HL-60 (cell line): ENCODE results near the gene AQP2.

Experiments
- DNase-seq, 2 experiments: peaks; one replicate each; pipeline ENCODE4 v3.0.0-alpha.2; 2010 to 2020; ENCODE audit warnings: low read depth in 1 of 2, low spot score in 1 of 2
- H3K27ac ChIP-seq: fragments of 250-450 bp; sonication (Bioruptor Pico); replicated peaks from 2 replicates; pipeline ENCODE4 v1.5.1; 2020; ENCODE audit warnings: mild to moderate bottlenecking, moderate library complexity
- H3K27me3 ChIP-seq: fragments of 250-450 bp; sonication (Bioruptor Pico); 2 replicates; pipeline ENCODE4 v1.5.1; 2021; ENCODE audit warnings: mild to moderate bottlenecking, moderate library complexity; ENCODE audit not compliant: insufficient read depth, poor library complexity, severe bottlenecking
- H3K4me3 ChIP-seq: replicated peaks from 2 replicates; pipeline ENCODE4 v1.5.1; 2011; ENCODE audit warnings: mild to moderate bottlenecking, control low read depth, low read length; ENCODE audit not compliant: insufficient read depth
- GABPA ChIP-seq: IDR thresholded peaks from 2 replicates; pipeline ENCODE4 v1.6.1; 2012; ENCODE audit warnings: low read depth
- POLR2AphosphoS5 ChIP-seq: IDR thresholded peaks from 2 replicates; pipeline ENCODE4 v1.6.1; 2012; ENCODE audit warnings: low read depth
- SPI1 ChIP-seq: IDR thresholded peaks from 2 replicates; pipeline ENCODE4 v1.6.1; 2012; ENCODE audit warnings: low read depth, mild to moderate bottlenecking, borderline replicate concordance
- TF ChIP-seq, protein P1 (sequence below): IDR thresholded peaks from one replicate; pipeline ENCODE4 v1.5.1; 2011; ENCODE audit warnings: low read length, control low read depth, inconsistent platforms; ENCODE audit not compliant: insufficient read depth
- TF ChIP-seq, protein P2 (sequence below): IDR thresholded peaks from 2 replicates; pipeline ENCODE4 v1.6.1; 2012; ENCODE audit warnings: low read depth; ENCODE audit not compliant: insufficient replicate concordance

Gene AQP2

DNA sequence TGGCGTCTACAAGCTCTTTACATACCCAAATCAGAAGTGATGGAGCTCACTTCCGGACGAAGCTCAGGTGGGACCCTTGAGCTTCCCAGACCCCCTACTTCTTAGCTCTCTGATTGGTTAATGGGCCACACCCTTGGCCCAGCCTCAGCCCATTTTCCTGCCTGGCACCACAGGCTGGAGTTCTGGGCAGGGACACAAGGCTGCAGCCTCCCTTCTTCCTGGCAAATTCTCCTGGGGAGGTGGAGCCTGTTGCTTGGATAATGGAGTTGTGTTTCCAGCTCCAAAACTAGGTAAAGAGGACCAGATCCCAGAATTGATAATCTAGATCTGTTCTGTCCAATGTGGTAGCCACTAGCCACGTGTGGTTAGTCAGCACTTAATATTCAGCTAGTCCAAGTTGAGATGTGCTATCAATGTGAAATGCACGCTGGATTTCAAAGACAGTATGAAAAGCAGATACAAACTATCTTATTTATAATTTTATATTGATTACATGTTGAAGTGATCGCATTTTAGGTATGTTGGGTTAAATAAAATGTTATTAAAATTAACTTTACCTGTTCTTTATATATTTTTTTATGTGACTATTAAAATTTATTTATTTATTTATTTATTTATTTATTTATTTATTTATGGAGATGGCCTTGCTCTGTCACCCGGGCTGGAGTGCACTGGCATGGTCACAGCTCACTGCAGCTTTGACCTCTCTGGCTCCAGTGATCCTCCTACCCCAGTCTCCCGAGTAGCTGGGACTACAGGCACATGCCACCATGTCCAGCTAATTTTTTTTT lies 34.2 kb upstream of the AQP2 start:
- H3K4me3 ChIP-seq = no peak overlapping the region
- DNase-seq = no peak
- no peak for TF ChIP-seq POLR2AphosphoS5
- no peaks in the 10 kb centered on the region for H3K27me3 ChIP-seq
- no peak overlapping the region for H3K27ac ChIP-seq

DNA sequence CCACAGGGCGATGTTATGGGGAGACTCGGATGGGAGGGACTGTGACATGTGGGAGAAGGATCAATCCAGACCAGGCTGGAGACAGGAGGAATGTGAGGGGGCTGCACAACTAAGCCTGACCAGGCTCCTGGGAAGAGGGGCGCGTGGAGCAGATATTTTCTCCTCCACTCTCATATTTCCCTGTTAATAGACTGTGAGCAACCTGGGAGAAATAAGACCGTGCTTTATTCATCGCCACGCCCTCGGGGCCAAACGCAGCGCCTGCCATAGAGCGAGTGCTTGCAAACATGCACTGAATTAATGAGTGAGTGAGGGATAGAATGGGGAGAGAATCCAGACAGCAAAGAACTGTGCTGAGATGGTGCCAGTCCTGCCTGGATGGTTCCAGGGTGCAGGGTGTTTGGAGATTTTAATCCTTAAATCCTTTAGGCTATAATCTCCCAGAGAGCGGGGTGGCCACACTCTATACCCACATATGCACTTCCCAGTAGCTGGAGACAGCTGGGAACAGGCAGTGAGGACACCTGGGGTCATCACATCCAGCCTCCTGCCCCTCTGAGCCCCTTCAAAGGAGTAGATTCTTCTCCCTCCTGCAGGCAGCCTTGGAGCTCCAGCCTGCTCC lies 33.3 kb upstream of the AQP2 start:
- no peak for DNase-seq
- TF ChIP-seq SPI1 = no peak
- no peak for TF ChIP-seq POLR2AphosphoS5
- H3K27ac ChIP-seq = no peak overlapping the region
- no peak overlapping the region for H3K4me3 ChIP-seq
- no peaks in the 10 kb centered on the region for H3K27me3 ChIP-seq

DNA sequence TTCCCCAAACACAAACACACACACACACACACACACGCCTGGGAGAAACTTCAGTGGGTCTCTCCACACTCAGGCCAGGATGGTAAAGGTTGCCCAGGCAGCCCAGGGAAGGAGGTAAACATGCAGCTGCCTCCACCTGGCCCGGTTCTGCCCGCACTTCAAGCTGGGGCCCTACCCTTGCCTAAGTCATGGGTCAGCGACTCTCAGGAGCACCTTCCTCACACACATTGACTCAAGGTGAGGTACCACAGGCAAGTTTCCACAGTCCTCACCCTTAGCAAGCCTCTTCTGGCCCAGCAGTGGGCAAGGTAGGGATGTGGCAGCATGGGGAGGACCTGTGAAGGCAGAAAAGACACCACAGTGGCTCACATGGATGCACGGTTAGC lies 32.8 kb upstream of the AQP2 start:
- DNase-seq = no peak
- TF ChIP-seq, protein P1, sequence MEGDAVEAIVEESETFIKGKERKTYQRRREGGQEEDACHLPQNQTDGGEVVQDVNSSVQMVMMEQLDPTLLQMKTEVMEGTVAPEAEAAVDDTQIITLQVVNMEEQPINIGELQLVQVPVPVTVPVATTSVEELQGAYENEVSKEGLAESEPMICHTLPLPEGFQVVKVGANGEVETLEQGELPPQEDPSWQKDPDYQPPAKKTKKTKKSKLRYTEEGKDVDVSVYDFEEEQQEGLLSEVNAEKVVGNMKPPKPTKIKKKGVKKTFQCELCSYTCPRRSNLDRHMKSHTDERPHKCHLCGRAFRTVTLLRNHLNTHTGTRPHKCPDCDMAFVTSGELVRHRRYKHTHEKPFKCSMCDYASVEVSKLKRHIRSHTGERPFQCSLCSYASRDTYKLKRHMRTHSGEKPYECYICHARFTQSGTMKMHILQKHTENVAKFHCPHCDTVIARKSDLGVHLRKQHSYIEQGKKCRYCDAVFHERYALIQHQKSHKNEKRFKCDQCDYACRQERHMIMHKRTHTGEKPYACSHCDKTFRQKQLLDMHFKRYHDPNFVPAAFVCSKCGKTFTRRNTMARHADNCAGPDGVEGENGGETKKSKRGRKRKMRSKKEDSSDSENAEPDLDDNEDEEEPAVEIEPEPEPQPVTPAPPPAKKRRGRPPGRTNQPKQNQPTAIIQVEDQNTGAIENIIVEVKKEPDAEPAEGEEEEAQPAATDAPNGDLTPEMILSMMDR = no peak
- TF ChIP-seq GABPA (no peak), POLR2AphosphoS5 (no peak), SPI1 (no peak)
- TF ChIP-seq, protein P2, sequence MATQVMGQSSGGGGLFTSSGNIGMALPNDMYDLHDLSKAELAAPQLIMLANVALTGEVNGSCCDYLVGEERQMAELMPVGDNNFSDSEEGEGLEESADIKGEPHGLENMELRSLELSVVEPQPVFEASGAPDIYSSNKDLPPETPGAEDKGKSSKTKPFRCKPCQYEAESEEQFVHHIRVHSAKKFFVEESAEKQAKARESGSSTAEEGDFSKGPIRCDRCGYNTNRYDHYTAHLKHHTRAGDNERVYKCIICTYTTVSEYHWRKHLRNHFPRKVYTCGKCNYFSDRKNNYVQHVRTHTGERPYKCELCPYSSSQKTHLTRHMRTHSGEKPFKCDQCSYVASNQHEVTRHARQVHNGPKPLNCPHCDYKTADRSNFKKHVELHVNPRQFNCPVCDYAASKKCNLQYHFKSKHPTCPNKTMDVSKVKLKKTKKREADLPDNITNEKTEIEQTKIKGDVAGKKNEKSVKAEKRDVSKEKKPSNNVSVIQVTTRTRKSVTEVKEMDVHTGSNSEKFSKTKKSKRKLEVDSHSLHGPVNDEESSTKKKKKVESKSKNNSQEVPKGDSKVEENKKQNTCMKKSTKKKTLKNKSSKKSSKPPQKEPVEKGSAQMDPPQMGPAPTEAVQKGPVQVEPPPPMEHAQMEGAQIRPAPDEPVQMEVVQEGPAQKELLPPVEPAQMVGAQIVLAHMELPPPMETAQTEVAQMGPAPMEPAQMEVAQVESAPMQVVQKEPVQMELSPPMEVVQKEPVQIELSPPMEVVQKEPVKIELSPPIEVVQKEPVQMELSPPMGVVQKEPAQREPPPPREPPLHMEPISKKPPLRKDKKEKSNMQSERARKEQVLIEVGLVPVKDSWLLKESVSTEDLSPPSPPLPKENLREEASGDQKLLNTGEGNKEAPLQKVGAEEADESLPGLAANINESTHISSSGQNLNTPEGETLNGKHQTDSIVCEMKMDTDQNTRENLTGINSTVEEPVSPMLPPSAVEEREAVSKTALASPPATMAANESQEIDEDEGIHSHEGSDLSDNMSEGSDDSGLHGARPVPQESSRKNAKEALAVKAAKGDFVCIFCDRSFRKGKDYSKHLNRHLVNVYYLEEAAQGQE = no peak
- Histone ChIP-seq H3K4me3 (no peak overlapping the region), H3K27me3 (no peaks in the 10 kb centered on the region), H3K27ac (no peak overlapping the region)

DNA sequence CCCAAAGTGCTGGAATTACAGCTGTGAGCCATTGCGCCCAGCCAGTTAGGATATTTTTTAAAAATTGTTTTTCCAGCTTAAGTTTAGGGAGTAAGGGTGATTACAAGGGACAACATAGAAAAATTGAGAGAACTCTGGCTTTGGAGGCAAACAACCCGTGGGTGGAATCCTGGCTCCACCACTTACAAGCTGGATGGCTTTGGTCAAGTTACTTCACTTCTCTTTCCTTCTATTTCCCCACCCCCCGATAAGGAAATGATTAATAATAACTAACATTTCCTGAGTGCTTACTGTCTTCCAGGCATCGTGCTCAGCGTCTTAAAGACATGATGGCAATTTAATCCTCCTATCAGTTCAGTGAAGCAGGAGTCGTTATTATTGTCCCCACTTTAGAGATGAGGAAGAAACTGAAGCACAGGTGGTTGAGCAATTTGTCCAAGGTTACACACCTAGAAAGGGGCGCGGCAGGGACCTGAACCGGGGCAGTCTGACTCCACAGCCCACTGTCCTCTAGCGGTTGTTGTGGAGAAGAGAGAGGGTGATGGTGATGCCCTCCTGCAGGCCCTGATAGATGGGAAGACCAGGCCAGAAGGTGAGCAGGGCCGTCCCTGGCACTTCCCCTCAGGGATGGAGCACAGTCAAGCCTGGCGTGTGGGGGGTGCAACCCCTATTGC lies 30.2 kb upstream of the AQP2 start:
- no peak overlapping the region for H3K27ac ChIP-seq
- H3K27me3 ChIP-seq = no peaks in the 10 kb centered on the region
- TF ChIP-seq, protein P1 = no peak
- TF ChIP-seq, protein P2 = no peak
- TF ChIP-seq SPI1 = no peak
- no peak for TF ChIP-seq POLR2AphosphoS5
- no peak for TF ChIP-seq GABPA
- H3K4me3 ChIP-seq = no peak overlapping the region
- DNase-seq = no peak
